Activated naive CD8-positive, alpha-beta T cell (primary cell): ENCODE data around the gene GTF3C2.
A peak's percentile ranks its signal among the peaks of the same experiment; 100 is the strongest.
"Not testable (repeated sequence)": the region's sequence is repeated elsewhere in the genome, so short reads cannot be mapped to it uniquely, and the experiment has no call there.

Experiments used
- H3K27ac Mint-ChIP-seq: one replicate; pipeline ENCODE4 v1.8.0; 2021; ENCODE audit warnings: mixed read lengths
- H3K27me3 Mint-ChIP-seq: one replicate; pipeline ENCODE4 v1.8.0; 2021; ENCODE audit warnings: mixed read lengths
- H3K36me3 Mint-ChIP-seq: one replicate; pipeline ENCODE4 v1.8.0; 2021; ENCODE audit warnings: mixed read lengths
- H3K4me1 Mint-ChIP-seq: one replicate; pipeline ENCODE4 v1.8.0; 2021; ENCODE audit warnings: low read depth, mixed read lengths
- H3K4me3 Mint-ChIP-seq: one replicate; pipeline ENCODE4 v1.8.0; 2021; ENCODE audit warnings: mild to moderate bottlenecking, mixed read lengths
- H3K9me3 Mint-ChIP-seq: one replicate; pipeline ENCODE4 v1.8.0; 2021; ENCODE audit warnings: low read depth, mixed read lengths

The GTF3C2 gene

GRCh38 chr2:27353762-27354596, 2.6 kb downstream of the GTF3C2 start:
- H3K27me3 Mint-ChIP-seq = no peaks in the 10 kb centered on the region
- peak overlapping the region; percentile 34 for H3K27ac Mint-ChIP-seq
- H3K4me1 Mint-ChIP-seq = peaks cover 62% of the 10 kb centered on the region
- H3K36me3 Mint-ChIP-seq = peaks cover 2% of the 10 kb centered on the region
- H3K4me3 Mint-ChIP-seq = peak overlapping the region; percentile 40
- no peaks in the 10 kb centered on the region for H3K9me3 Mint-ChIP-seq

DNA sequence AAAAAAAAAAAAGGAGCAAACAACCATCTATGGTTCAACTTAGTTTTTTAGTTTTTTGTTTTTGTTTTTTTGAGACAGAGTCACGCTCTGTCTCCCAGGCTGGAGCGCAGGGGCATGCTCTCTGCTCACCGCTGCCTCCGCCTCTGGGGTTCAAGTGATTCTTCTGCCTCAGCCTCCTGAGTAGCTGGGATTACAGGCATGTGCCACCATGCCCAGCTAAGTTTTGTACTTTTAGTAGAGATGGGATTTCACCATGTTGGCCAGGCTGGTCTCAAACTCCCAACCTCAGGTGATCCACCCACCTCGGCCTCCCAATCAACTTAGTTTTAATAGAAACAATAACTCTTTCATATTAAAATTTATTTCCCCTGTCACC, 3.2 kb downstream of the GTF3C2 start:
- not testable (repeated sequence) for H3K9me3 Mint-ChIP-seq, H3K27ac Mint-ChIP-seq, H3K4me3 Mint-ChIP-seq, H3K36me3 Mint-ChIP-seq, H3K27me3 Mint-ChIP-seq
- H3K4me1 Mint-ChIP-seq = peaks cover 59% of the 10 kb centered on the region

DNA sequence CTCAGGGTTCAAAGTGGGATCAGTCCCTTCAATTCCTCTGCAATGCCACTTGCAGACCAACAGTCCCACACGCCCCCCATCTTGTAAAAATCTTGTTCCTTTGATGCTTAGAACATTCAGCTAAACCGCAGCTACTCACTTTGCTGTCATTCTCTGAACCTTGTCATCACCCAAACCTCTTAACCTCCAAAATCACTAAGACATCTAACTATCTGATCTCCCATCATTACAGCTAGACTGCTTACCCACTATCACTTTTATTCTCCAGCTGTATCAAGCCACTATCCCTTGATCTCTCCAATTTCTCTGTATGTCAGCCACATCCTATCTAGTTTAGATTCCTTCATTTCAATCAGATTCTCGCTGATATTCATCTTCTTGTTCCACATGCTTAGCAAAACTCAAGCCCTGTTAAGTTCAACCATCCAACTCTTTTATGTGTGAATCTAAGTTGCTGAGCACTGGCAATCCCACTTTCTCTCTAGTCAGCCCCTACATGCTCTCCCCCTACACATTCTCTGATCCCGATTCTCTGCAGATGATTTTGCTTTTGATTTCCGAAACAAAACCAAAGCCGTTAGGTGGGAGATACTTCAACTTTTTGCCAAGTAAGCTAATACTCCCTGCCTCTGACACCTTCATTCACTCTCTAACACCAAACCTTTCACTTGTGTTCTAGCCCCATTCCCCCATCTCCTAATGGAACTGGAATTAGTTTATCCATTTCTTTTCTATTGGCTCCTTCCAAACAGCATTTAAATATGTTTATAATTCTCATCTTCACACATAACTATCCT, 4.6 kb downstream of the GTF3C2 start:
- Mint-ChIP-seq H3K9me3 (no peaks in the 10 kb centered on the region), H3K4me1 (peaks cover 59% of the 10 kb centered on the region), H3K4me3 (peak overlapping the region; percentile 30), H3K27ac (peak overlapping the region; percentile 34), H3K27me3 (no peaks in the 10 kb centered on the region), H3K36me3 (peaks cover 2% of the 10 kb centered on the region)

DNA sequence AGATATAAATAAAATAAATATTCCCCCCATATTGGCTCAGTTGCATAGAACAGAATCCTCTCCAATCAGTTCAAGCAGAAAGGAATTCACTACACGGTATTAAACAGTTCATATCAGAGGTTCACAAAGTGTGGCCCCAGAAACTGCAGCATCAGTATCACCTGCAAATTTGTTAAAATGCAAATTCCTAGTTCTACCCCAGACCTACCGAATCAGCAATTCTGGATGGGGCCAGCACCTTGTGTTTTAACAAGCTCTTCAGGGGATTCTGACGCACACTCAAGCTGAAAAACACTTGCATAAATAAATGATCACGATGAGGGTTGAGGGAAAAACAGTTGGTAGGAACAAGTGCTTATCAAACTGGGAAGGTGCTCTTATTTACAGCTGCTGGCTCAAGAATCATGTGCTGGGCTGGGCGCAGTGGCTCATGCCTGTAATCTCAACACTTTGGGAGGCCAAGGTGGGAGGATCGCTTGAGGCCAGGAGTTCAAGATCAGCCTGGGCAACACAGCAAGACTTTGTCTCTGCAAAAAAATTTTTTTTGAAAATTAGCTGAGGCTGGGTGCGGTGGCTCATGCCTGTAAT, 6.4 kb downstream of the GTF3C2 start:
- peak overlapping the region; percentile 17 for H3K4me3 Mint-ChIP-seq
- no peaks in the 10 kb centered on the region for H3K27me3 Mint-ChIP-seq
- no peak overlapping the region for H3K27ac Mint-ChIP-seq
- no peaks in the 10 kb centered on the region for H3K9me3 Mint-ChIP-seq
- peaks cover 2% of the 10 kb centered on the region for H3K36me3 Mint-ChIP-seq
- peaks cover 55% of the 10 kb centered on the region for H3K4me1 Mint-ChIP-seq

DNA sequence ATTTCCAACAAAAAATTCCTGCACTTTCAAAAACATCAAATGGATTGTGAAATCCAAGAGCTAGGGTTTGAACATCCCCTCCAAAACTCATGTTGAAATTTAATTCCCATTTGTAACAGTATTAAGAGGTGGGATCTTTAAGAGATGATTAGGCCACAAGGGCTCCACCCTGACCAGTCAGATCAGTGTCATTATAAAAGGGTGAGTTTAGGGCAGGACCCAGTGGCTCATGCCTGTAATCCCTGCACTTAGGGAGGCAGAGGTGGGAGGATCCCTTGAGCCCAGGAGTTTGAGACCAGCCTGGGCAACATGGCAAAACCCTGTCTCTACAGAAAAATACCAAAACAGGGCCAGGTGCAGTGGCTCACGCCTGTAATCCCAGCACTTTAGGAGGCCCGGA, 8.9 kb downstream of the GTF3C2 start:
- no peak overlapping the region for H3K27ac Mint-ChIP-seq
- no peaks in the 10 kb centered on the region for H3K9me3 Mint-ChIP-seq
- H3K4me1 Mint-ChIP-seq = peaks cover 38% of the 10 kb centered on the region
- no peak overlapping the region for H3K4me3 Mint-ChIP-seq
- H3K27me3 Mint-ChIP-seq = no peaks in the 10 kb centered on the region
- peaks cover 2% of the 10 kb centered on the region for H3K36me3 Mint-ChIP-seq

GRCh38 chr2:27336173-27336572, 20.4 kb downstream of the GTF3C2 start:
- H3K27ac Mint-ChIP-seq = no peak overlapping the region

DNA sequence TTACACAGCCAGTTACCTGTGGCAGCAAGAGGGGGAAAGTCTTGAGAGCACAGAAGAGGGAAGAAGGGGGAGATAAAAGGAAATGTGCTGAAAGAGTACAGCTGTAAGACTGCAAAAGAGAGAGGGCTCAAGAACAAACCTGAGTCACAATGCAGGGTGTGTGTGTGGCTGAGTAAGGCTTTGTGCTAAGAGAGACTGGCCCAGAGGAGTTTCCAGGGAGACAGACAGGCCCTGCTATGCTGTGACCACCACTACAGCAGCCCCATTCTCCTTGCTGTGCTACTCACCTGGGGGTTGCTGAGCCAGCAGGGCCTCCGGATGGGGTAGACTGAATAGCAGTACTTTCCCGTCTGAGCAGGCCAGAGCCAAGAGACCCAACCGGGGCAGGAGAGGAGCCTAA, 21.3 kb downstream of the GTF3C2 start:
- no peaks in the 10 kb centered on the region for H3K9me3 Mint-ChIP-seq
- H3K36me3 Mint-ChIP-seq = peaks cover 3% of the 10 kb centered on the region
- H3K4me3 Mint-ChIP-seq = no peak overlapping the region
- H3K27ac Mint-ChIP-seq = no peak overlapping the region
- H3K27me3 Mint-ChIP-seq = no peaks in the 10 kb centered on the region
- no peaks in the 10 kb centered on the region for H3K4me1 Mint-ChIP-seq

More at GRCh38 chr2:27336173-27336572, 20.4 kb downstream of the GTF3C2 start:
- H3K4me1 Mint-ChIP-seq = no peaks in the 10 kb centered on the region
- H3K36me3 Mint-ChIP-seq = peaks cover 3% of the 10 kb centered on the region
- H3K4me3 Mint-ChIP-seq = no peak overlapping the region
- H3K27me3 Mint-ChIP-seq = no peaks in the 10 kb centered on the region
- H3K9me3 Mint-ChIP-seq = no peaks in the 10 kb centered on the region

GRCh38 chr2:27324720-27325119, 31.8 kb downstream of the GTF3C2 start:
- Mint-ChIP-seq H3K9me3 (no peaks in the 10 kb centered on the region), H3K27me3 (no peaks in the 10 kb centered on the region), H3K4me3 (peak overlapping the region; percentile 99), H3K36me3 (peaks cover 8% of the 10 kb centered on the region), H3K4me1 (peaks cover 26% of the 10 kb centered on the region), H3K27ac (peak overlapping the region; percentile 62)

- Mint-ChIP-seq H3K27ac (peak overlapping the region; percentile 99), H3K36me3 (peaks cover 8% of the 10 kb centered on the region), H3K4me3 (peak overlapping the region; percentile 99), H3K9me3 (no peaks in the 10 kb centered on the region), H3K4me1 (peaks cover 26% of the 10 kb centered on the region), H3K27me3 (no peaks in the 10 kb centered on the region)
Measured at GRCh38 chr2:27323596-27324285, 32.8 kb downstream of the GTF3C2 start.

- H3K4me1 Mint-ChIP-seq = peaks cover 26% of the 10 kb centered on the region
- peaks cover 4% of the 10 kb centered on the region for H3K36me3 Mint-ChIP-seq
- no peaks in the 10 kb centered on the region for H3K27me3 Mint-ChIP-seq
- H3K9me3 Mint-ChIP-seq = no peaks in the 10 kb centered on the region
- H3K27ac Mint-ChIP-seq = peak within 1 kb of the TSS; percentile 99
- peak within 1 kb of the TSS; percentile 99 for H3K4me3 Mint-ChIP-seq
Measured at GRCh38 chr2:27322766-27323595, 33.6 kb downstream of the GTF3C2 start, which contains the start of gene MPV17. MPV17 (minus strand) TSS chr2:27323097; CDS start chr2:27322517, 580 bp downstream.

GRCh38 chr2:27322301-27322765, 34.2 kb downstream of the GTF3C2 start:
- H3K9me3 Mint-ChIP-seq = no peaks in the 10 kb centered on the region
- H3K27me3 Mint-ChIP-seq = no peaks in the 10 kb centered on the region
- peaks cover 26% of the 10 kb centered on the region for H3K4me1 Mint-ChIP-seq
- H3K27ac Mint-ChIP-seq = peak overlapping the region; percentile 99
- peak overlapping the region; percentile 99 for H3K4me3 Mint-ChIP-seq
- H3K36me3 Mint-ChIP-seq = peaks cover 4% of the 10 kb centered on the region

DNA sequence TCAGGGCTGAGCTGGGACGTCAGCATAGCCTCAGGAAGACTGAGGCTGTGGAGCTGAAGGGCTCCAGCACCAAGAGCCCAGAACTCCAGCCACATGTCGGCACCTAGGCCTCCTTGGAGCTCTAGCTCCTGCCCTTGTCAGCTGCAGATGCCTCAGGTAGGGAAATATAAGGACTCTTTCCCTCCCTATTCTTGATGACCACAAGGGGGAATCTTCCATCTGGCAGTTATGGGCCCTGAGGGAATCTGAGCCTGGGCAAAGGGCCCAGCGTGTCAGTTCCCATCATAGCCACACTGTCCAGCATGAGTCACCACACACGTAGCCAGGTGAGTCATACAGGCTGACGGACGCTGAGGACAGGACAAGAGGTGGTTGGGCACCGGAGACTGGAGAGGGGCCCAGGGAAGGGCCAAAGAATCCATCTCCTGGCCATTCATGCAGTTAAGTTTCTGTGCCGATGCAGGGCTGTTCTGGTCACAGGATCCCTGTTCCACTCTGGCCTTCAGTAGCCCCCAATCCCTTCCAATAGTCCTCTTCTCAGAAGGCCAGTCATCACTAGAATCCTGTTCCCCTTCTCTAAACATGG, 35.5 kb downstream of the GTF3C2 start:
- Mint-ChIP-seq H3K9me3 (no peaks in the 10 kb centered on the region), H3K4me1 (peaks cover 26% of the 10 kb centered on the region), H3K36me3 (peaks cover 2% of the 10 kb centered on the region), H3K27ac (no peak overlapping the region), H3K4me3 (peak overlapping the region; percentile 99), H3K27me3 (no peaks in the 10 kb centered on the region)

GRCh38 chr2:27319839-27320238, 36.7 kb downstream of the GTF3C2 start:
- not testable (repeated sequence) for H3K27ac Mint-ChIP-seq, H3K36me3 Mint-ChIP-seq, H3K27me3 Mint-ChIP-seq, H3K4me3 Mint-ChIP-seq, H3K9me3 Mint-ChIP-seq
- H3K4me1 Mint-ChIP-seq = peaks cover 26% of the 10 kb centered on the region
